Kidney (tissue), 14 donors: ENCODE data around the gene RPRD2. TPM values are rescaled to one million over a fixed set of nuclear protein-coding genes. Genes with fewer than 3 reads are reported as not detected.

Experiments used
- DNase-seq, 5 donors: peaks; one replicate each; pipeline ENCODE4 v3.0.0-alpha.2; 2013 to 2020
- FAIRE-seq: peaks from 2 replicates; lab custom pipeline; 2012; peaks lifted over from hg19 to GRCh38; lab: Jason Lieb, UNC
- H3K27ac ChIP-seq, 2 donors: one replicate each; pipeline ENCODE4 v1.7.0; 2013; ENCODE audit warnings: low read depth in 2 of 2, low read length in 2 of 2, inconsistent platforms in 1 of 2
- H3K27me3 ChIP-seq: one replicate; pipeline ENCODE4 v1.7.1; 2013; ENCODE audit warnings: low read length, inconsistent platforms; ENCODE audit not compliant: control insufficient read depth, insufficient read depth
- H3K36me3 ChIP-seq, 3 donors: one replicate each; pipeline versions ENCODE4 v1.7.0 to v1.7.1; 2013; ENCODE audit warnings: low read length in 3 of 3, control low read depth in 1 of 3, inconsistent platforms in 1 of 3; ENCODE audit not compliant: insufficient read depth in 3 of 3, control insufficient read depth in 2 of 3
- H3K4me1 ChIP-seq, 3 donors: one replicate each; pipeline versions ENCODE4 v1.7.0 to v1.7.1; 2013; ENCODE audit warnings: low read length in 3 of 3, inconsistent platforms in 1 of 3, low read depth in 1 of 3; ENCODE audit not compliant: control insufficient read depth in 2 of 3, insufficient read depth in 2 of 3
- H3K4me3 ChIP-seq, 3 donors: one replicate each; pipeline versions ENCODE4 v1.7.0 to v1.8.1; 2013; ENCODE audit warnings: low read length in 3 of 3, control low read depth in 1 of 3, inconsistent platforms in 1 of 3
- H3K9ac ChIP-seq, 3 donors: one replicate each; pipeline versions ENCODE4 v1.7.0 to v1.7.1; 2013; ENCODE audit warnings: low read length in 3 of 3, control low read depth in 1 of 3, inconsistent platforms in 1 of 3
- H3K9me3 ChIP-seq, 3 donors: one replicate each; pipeline versions ENCODE4 v1.7.0 to v1.7.1; 2013; ENCODE audit warnings: low read length in 3 of 3, control low read depth in 1 of 3, inconsistent platforms in 1 of 3; ENCODE audit not compliant: control insufficient read depth in 2 of 3, insufficient read depth in 1 of 3
- intact Hi-C: fragments of 100-400 bp; cut with DNase I; formaldehyde crosslinking; loops from one replicate; pipeline ENCODE4 v1.11.1; 2022
- polyA plus RNA-seq: library from polyadenylated mRNA; stranded (reverse); fragments of 350-450 nt; fragmentation: Illumina TruSeq; extraction: RNeasy Lipid Tissue Mini Kit (QIAGEN cat#74804); gene quantifications from one replicate; pipeline ENCODE4 v1.2.3, GENCODE V29; 2014; ENCODE audit warnings: low read depth, low replicate concordance; ENCODE audit not compliant: insufficient read depth
- total RNA-seq: library from RNA; stranded (reverse); fragmentation: NEBNext Ultra II Directional; extraction: Animal tissue kit (Norgen Biotek cat#: 25700); gene quantifications from one replicate; pipeline ENCODE4 v1.2.1, GENCODE V29; 2021
- TF ChIP-seq, protein P1 (sequence below): IDR thresholded peaks from 3 replicates; pipeline ENCODE4 v1.5.1; 2012; ENCODE audit warnings: mild to moderate bottlenecking, moderate library complexity, borderline replicate concordance; ENCODE audit not compliant: insufficient read depth; ENCODE audit errors: extremely low read depth
- donor health status: control.
- donor health status: control.
- donor health status: control.
- donor health status: control.
- donor health status: control.
- donor health status: DM: yes; HTN: yes; CAD: no.
- donor health status: Normal renal cell carcinoma (clear cell type).

The RPRD2 gene
- total and polyA plus RNA-seq, 2 donors from 2014 or later, result 9.1 to 40.4 TPM

DNA sequence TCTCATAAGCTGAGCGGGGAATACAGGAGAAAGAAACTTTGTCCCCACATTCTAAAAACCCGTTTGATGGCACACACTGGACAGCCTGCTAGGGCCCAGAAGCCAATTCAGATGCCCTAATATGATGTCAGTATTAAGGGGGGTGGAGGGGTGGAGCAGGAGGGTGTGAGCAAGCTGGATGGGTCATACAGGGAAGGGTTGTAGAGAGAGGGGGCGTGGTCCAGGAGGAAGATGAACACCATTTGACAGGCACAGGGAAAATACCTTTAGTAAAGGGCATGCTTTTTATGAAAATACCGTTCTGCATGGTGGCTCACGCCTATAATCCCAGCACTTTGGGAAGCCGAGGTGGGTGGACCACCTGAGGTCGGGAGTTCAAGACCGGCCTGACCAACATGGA is 129.2 kb downstream of the RPRD2 start:
- TF ChIP-seq, protein P1, sequence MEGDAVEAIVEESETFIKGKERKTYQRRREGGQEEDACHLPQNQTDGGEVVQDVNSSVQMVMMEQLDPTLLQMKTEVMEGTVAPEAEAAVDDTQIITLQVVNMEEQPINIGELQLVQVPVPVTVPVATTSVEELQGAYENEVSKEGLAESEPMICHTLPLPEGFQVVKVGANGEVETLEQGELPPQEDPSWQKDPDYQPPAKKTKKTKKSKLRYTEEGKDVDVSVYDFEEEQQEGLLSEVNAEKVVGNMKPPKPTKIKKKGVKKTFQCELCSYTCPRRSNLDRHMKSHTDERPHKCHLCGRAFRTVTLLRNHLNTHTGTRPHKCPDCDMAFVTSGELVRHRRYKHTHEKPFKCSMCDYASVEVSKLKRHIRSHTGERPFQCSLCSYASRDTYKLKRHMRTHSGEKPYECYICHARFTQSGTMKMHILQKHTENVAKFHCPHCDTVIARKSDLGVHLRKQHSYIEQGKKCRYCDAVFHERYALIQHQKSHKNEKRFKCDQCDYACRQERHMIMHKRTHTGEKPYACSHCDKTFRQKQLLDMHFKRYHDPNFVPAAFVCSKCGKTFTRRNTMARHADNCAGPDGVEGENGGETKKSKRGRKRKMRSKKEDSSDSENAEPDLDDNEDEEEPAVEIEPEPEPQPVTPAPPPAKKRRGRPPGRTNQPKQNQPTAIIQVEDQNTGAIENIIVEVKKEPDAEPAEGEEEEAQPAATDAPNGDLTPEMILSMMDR, result no peak
- DNase-seq (no peak), FAIRE-seq (no peak)
- no peak overlapping the region for H3K9ac ChIP-seq
- intact Hi-C loops, result no loop called here
- H3K9me3 ChIP-seq, result no peaks in the 10 kb centered on the region
- no peaks in the 10 kb centered on the region for H3K27me3 ChIP-seq
- no peak overlapping the region for H3K4me3 ChIP-seq
- H3K4me1 ChIP-seq, result no peaks in the 10 kb centered on the region
- H3K36me3 ChIP-seq, result peaks cover 4 to 23% (median 19%) of the 10 kb centered on the region in 3 donors
- no peak overlapping the region for H3K27ac ChIP-seq

- Histone ChIP-seq H3K27me3 (no peaks in the 10 kb centered on the region), H3K36me3 (peaks cover 0 to 15% (median 10%) of the 10 kb centered on the region in 3 donors), H3K27ac (no peak overlapping the region), H3K4me3 (no peak overlapping the region), H3K4me1 (no peaks in the 10 kb centered on the region), H3K9ac (no peak overlapping the region), H3K9me3 (no peaks in the 10 kb centered on the region)
- FAIRE-seq (no peak), DNase-seq (peak in 1 of 5 donors; percentile 29)
- intact Hi-C loops, result no loop called here
- TF ChIP-seq, protein P1, result no peak
Observed at GRCh38 chr1:150498342-150498741, 134.4 kb downstream of the RPRD2 start.

DNA sequence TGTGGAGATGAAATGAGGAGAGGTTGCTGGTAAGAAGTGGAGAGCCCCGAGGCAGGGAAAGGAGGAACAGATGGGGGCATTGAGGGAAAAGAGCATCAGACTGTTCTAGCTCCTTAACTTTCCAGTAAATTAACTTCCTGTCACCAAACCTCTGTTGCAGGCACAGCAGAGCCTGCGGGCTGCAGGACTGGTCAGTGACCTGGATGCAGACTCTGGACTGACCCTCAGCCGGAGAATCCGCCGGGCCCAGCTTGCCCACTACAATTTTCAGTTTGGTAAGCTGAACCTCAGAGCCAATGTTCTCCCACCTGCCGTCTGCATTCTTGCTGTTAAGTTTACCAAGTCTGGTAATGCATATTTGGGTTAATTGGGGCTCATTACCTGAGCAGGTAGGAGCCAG is 141.5 kb downstream of the RPRD2 start:
- Histone ChIP-seq H3K4me3 (no peak overlapping the region), H3K4me1 (no peaks in the 10 kb centered on the region), H3K9ac (no peak overlapping the region), H3K36me3 (peaks cover 2 to 19% (median 15%) of the 10 kb centered on the region in 3 donors), H3K27me3 (no peaks in the 10 kb centered on the region), H3K27ac (no peak overlapping the region), H3K9me3 (no peaks in the 10 kb centered on the region)
- TF ChIP-seq, protein P1, result no peak
- peak in 1 of 5 donors; percentile 49 for DNase-seq
- FAIRE-seq, result no peak
- intact Hi-C loops, result no loop called here
